Naive thymus-derived CD4-positive, alpha-beta T cell (primary cell): ENCODE data around the gene GNG7. TPM values are rescaled to one million over a fixed set of nuclear protein-coding genes. Genes with fewer than 3 reads are reported as not detected.
"Not testable (repeated sequence)": the region's sequence is repeated elsewhere in the genome, so short reads cannot be mapped to it uniquely, and the experiment has no call there.

Source experiments
- ATAC-seq: fragments of 150-1000 bp; cut with Tn5 transposase; 2 replicates; pipeline ENCODE4 v1.10.0; 2021; ENCODE audit warnings: mild to moderate bottlenecking, moderate library complexity
- CTCF ChIA-PET: fragments of 350-600 bp; sonication (Branson Sonifier 250); formaldehyde crosslinking; loops from one replicate; lab custom pipeline; 2021; ENCODE audit warnings: antibody characterized with exemption; lab: Charles Lee
- POLR2A ChIA-PET: fragments of 350-600 bp; sonication (Branson Sonifier 250); formaldehyde crosslinking; loops from one replicate; lab custom pipeline; 2021; ENCODE audit warnings: antibody characterized with exemption, inconsistent platforms; lab: Charles Lee
- DNase-seq, 9 donors: peaks; one replicate each; pipeline versions ENCODE4 v3.0.0 to v3.0.0-alpha.2; 2020 to 2022; ENCODE audit warnings: mixed read lengths in 1 of 9
- H3K27ac ChIP-seq: one replicate; pipeline ENCODE4 v1.7.0; 2013; ENCODE audit warnings: mild to moderate bottlenecking, low read depth, low read length, moderate library complexity
- H3K27me3 ChIP-seq, 2 donors: one replicate each; pipeline ENCODE4 v1.7.0; 2013; ENCODE audit warnings: low read length in 2 of 2, mild to moderate bottlenecking in 2 of 2, moderate library complexity in 2 of 2; ENCODE audit not compliant: control insufficient read depth in 2 of 2, insufficient read depth in 2 of 2
- H3K36me3 ChIP-seq, 3 experiments: 1 replicate in 2 of 3; 2 replicates in 1 of 3; pipeline ENCODE4 v1.7.0; 2013; ENCODE audit warnings: low read length in 3 of 3, mild to moderate bottlenecking in 3 of 3, moderate library complexity in 1 of 3; ENCODE audit not compliant: insufficient read depth in 3 of 3, control insufficient read depth in 2 of 3
- H3K4me1 ChIP-seq, 2 donors: one replicate each; pipeline ENCODE4 v1.7.0; 2013; ENCODE audit warnings: low read length in 2 of 2, mild to moderate bottlenecking in 2 of 2, moderate library complexity in 1 of 2; ENCODE audit not compliant: control insufficient read depth in 2 of 2, insufficient read depth in 2 of 2
- H3K4me3 ChIP-seq: 2 replicates; pipeline ENCODE4 v1.7.0; 2013; ENCODE audit warnings: mild to moderate bottlenecking, low read length
- H3K9me3 ChIP-seq, 3 experiments: 1 replicate in 2 of 3; 2 replicates in 1 of 3; pipeline ENCODE4 v1.7.0; 2013; ENCODE audit warnings: low read length in 3 of 3; ENCODE audit not compliant: control insufficient read depth in 2 of 3
- H3K27ac Mint-ChIP-seq, 9 donors: one replicate each; pipeline ENCODE4 v1.8.0; 2020 to 2022; ENCODE audit warnings: mixed read lengths in 9 of 9, mild to moderate bottlenecking in 8 of 9, moderate library complexity in 5 of 9, inconsistent platforms in 2 of 9
- H3K27me3 Mint-ChIP-seq, 5 donors: one replicate each; pipeline ENCODE4 v1.8.0; 2021 to 2022; ENCODE audit warnings: mixed read lengths in 5 of 5, mild to moderate bottlenecking in 1 of 5
- H3K36me3 Mint-ChIP-seq, 5 donors: one replicate each; pipeline ENCODE4 v1.8.0; 2020 to 2022; ENCODE audit warnings: mixed read lengths in 5 of 5, mild to moderate bottlenecking in 3 of 5, inconsistent platforms in 1 of 5
- H3K4me1 Mint-ChIP-seq, 7 donors: one replicate each; pipeline ENCODE4 v1.8.0; 2020 to 2022; ENCODE audit warnings: mixed read lengths in 7 of 7, mild to moderate bottlenecking in 3 of 7, inconsistent platforms in 1 of 7
- H3K4me3 Mint-ChIP-seq, 10 donors: one replicate each; pipeline ENCODE4 v1.8.0; 2020 to 2022; ENCODE audit warnings: mild to moderate bottlenecking in 10 of 10, mixed read lengths in 10 of 10, moderate library complexity in 6 of 10, inconsistent platforms in 2 of 10
- H3K9me3 Mint-ChIP-seq, 11 donors: one replicate each; pipeline ENCODE4 v1.8.0; 2020 to 2022; ENCODE audit warnings: mixed read lengths in 11 of 11, mild to moderate bottlenecking in 4 of 11, inconsistent platforms in 1 of 11, moderate library complexity in 1 of 11
- intact Hi-C, 2 donors: fragments of 100-400 bp; cut with micrococcal nuclease; formaldehyde crosslinking; loops; one replicate each; pipeline ENCODE4 v1.15.1; 2023
- polyA plus RNA-seq, 2 donors: library from polyadenylated mRNA; unstranded; fragments of 300-500 nt; fragmentation: Illumina TruSeq; gene quantifications; one replicate each; pipeline ENCODE4 v1.2.3, GENCODE V29; 2021
- total RNA-seq, 6 experiments: library from RNA in 5 of 6; stranded (reverse) in 5 of 6; gene quantifications; 1 replicate in 5 of 6; 2 replicates in 1 of 6; pipeline ENCODE4 v1.2.3 and lab custom pipeline; 2021 to 2026

Gene GNG7
- total and polyA plus RNA-seq, 7 experiments from 2014 or later, result 0.31 to 6.8 (median 4.7) TPM

- CTCF ChIA-PET, intact Hi-C loops, H3K9me3 Mint-ChIP-seq, DNase-seq, ATAC-seq, H3K9me3 ChIP-seq, H3K36me3 Mint-ChIP-seq, H3K27ac Mint-ChIP-seq, H3K4me3 ChIP-seq, H3K27ac ChIP-seq, H3K27me3 ChIP-seq, H3K36me3 ChIP-seq: not testable (repeated sequence)
- H3K4me1 Mint-ChIP-seq, result peaks cover 6 to 43% (median 33%) of the 10 kb centered on the region in 7 donors
- peak overlapping the region; percentile 39 to 82 (median 76) for H3K4me3 Mint-ChIP-seq
- peaks cover 9 to 18% of the 10 kb centered on the region in 2 donors for H3K4me1 ChIP-seq
- POLR2A ChIA-PET, result interaction anchor here (0.6 to 7.3 kb wide), 3 partner anchors 13 to 168 kb away, joined by 3 to 81 read pairs (median 4); partner anchors contain the start of gene GADD45B
- peaks cover 20 to 55% (median 27%) of the 10 kb centered on the region in 5 donors for H3K27me3 Mint-ChIP-seq
These were observed 209.0 kb downstream of the GNG7 start for GRCh38 chr19:2493448-2493847.

- DNase-seq (no peak), ATAC-seq (no peak)
- ChIA-PET POLR2A (interaction anchor here (1.4 to 7.3 kb wide), 3 partner anchors 12 to 16 kb away, joined by 3 to 81 read pairs (median 4); partner anchors contain the start of gene GADD45B), CTCF (interaction anchor here (0.9 kb wide), 1 partner anchor 118 kb away, joined by 3 read pairs; no protein-coding TSS in a partner anchor)
- no peak overlapping the region for H3K4me3 ChIP-seq
- Mint-ChIP-seq H3K27me3 (peaks cover 20 to 61% (median 27%) of the 10 kb centered on the region in 5 donors), H3K9me3 (no peaks in the 10 kb centered on the region), H3K4me1 (peaks cover 6 to 43% (median 33%) of the 10 kb centered on the region in 7 donors), H3K36me3 (no peaks in the 10 kb centered on the region), H3K4me3 (peak overlapping the region in 4 of 10 donors; percentile 12 to 51 (median 35)), H3K27ac (peak overlapping the region in 1 of 9 donors; percentile 31)
- intact Hi-C loops, result no loop called here
- peaks cover 9 to 18% of the 10 kb centered on the region in 2 donors for H3K4me1 ChIP-seq
- no peaks in the 10 kb centered on the region for H3K9me3 ChIP-seq
- H3K36me3 ChIP-seq, result no peaks in the 10 kb centered on the region
- no peak overlapping the region for H3K27ac ChIP-seq
- peaks cover 4 to 8% of the 10 kb centered on the region in 2 donors for H3K27me3 ChIP-seq
These were observed 209.6 kb downstream of the GNG7 start for GRCh38 chr19:2492870-2493269.

- peak overlapping the region in 2 of 10 donors; percentile 25 to 41 for H3K4me3 Mint-ChIP-seq
- Histone ChIP-seq H3K9me3 (no peaks in the 10 kb centered on the region), H3K36me3 (no peaks in the 10 kb centered on the region), H3K4me1 (peaks cover 9 to 18% of the 10 kb centered on the region in 2 donors), H3K27me3 (peaks cover 4 to 8% of the 10 kb centered on the region in 2 donors), H3K4me3 (no peak overlapping the region), H3K27ac (no peak overlapping the region)
- intact Hi-C loops, result no loop called here
- H3K36me3 Mint-ChIP-seq, result no peaks in the 10 kb centered on the region
- peaks cover 6 to 40% (median 29%) of the 10 kb centered on the region in 7 donors for H3K4me1 Mint-ChIP-seq
- DNase-seq (no peak), ATAC-seq (no peak)
- ChIA-PET POLR2A (interaction anchor here (7.3 kb wide), 1 partner anchor 14 kb away, joined by 81 read pairs; the partner anchor contains the start of gene GADD45B), CTCF (no interaction called here)
- H3K9me3 Mint-ChIP-seq, result no peaks in the 10 kb centered on the region
- peaks cover 20 to 70% (median 27%) of the 10 kb centered on the region in 5 donors for H3K27me3 Mint-ChIP-seq
- H3K27ac Mint-ChIP-seq, result peak overlapping the region in 1 of 9 donors; percentile 13
These were observed 211.2 kb downstream of the GNG7 start for GRCh38 chr19:2491130-2491801.

GRCh38 chr19:2490659-2491058 lies 211.8 kb downstream of the GNG7 start:
- Histone ChIP-seq H3K4me3 (no peak overlapping the region), H3K27me3 (peaks cover 4 to 8% of the 10 kb centered on the region in 2 donors), H3K4me1 (peaks cover 4 to 13% of the 10 kb centered on the region in 2 donors), H3K9me3 (no peaks in the 10 kb centered on the region), H3K27ac (no peak overlapping the region), H3K36me3 (no peaks in the 10 kb centered on the region)
- H3K9me3 Mint-ChIP-seq, result no peaks in the 10 kb centered on the region
- ChIA-PET POLR2A (interaction anchor here (0.7 to 7.3 kb wide), 3 partner anchors 13 to 216 kb away, joined by 5 to 81 read pairs (median 37); partner anchors contain the start of gene GADD45B), CTCF (interaction anchor here (0.7 kb wide), 1 partner anchor 17 kb away, joined by 4 read pairs; no protein-coding TSS in a partner anchor)
- no peak overlapping the region for H3K27ac Mint-ChIP-seq
- intact Hi-C loops, result no loop called here
- no peak for DNase-seq
- H3K27me3 Mint-ChIP-seq, result peaks cover 20 to 69% (median 27%) of the 10 kb centered on the region in 5 donors
- peaks cover 6 to 33% (median 27%) of the 10 kb centered on the region in 7 donors for H3K4me1 Mint-ChIP-seq
- ATAC-seq, result no peak
- peak overlapping the region in 1 of 10 donors; percentile 88 for H3K4me3 Mint-ChIP-seq
- H3K36me3 Mint-ChIP-seq, result no peaks in the 10 kb centered on the region

GRCh38 chr19:2488942-2489731 lies 213.4 kb downstream of the GNG7 start:
- Histone ChIP-seq H3K9me3 (no peaks in the 10 kb centered on the region), H3K27me3 (peaks cover 4 to 8% of the 10 kb centered on the region in 2 donors), H3K36me3 (no peaks in the 10 kb centered on the region), H3K27ac (no peak overlapping the region), H3K4me1 (peaks cover 4 to 7% of the 10 kb centered on the region in 2 donors), H3K4me3 (peak overlapping the region; percentile 13)
- ChIA-PET CTCF (no interaction called here), POLR2A (interaction anchor here (0.6 to 4.1 kb wide), 4 partner anchors 9 to 118 kb away, joined by 3 to 37 read pairs (median 5); partner anchors contain the start of gene GADD45B)
- DNase-seq (no peak), ATAC-seq (peak; percentile 20)
- Mint-ChIP-seq H3K27me3 (peaks cover 20 to 77% (median 27%) of the 10 kb centered on the region in 5 donors), H3K4me3 (peak overlapping the region; percentile 32 to 88 (median 65)), H3K36me3 (peaks cover 0 to under 1% (median 0%) of the 10 kb centered on the region in 5 donors), H3K9me3 (peaks cover 0 to 5% (median 0%) of the 10 kb centered on the region in 11 donors), H3K27ac (no peak overlapping the region), H3K4me1 (peaks cover 8 to 28% (median 22%) of the 10 kb centered on the region in 7 donors)
- intact Hi-C loops, result loop anchor here in 1 of 2 donors (1.0 kb wide), 1 partner anchor 11 kb away; no protein-coding TSS in a partner anchor
